Cardiac muscle cell (in vitro differentiated cells and primary cell): Measurements from ENCODE around the gene TNF. TPM values are rescaled to one million over a fixed set of nuclear protein-coding genes. Genes with fewer than 3 reads are reported as not detected.

Experiments
- DNase-seq, 2 donors: peaks; one replicate each; pipeline versions ENCODE4 v3.0.0 to v3.0.0-alpha.2; 2010 to 2017; ENCODE audit warnings: low read depth in 1 of 2, low spot score in 1 of 2
- H3K27ac ChIP-seq: fragments of 200-600 bp; sonication (generic); 2 replicates; pipeline ENCODE4 v1.5.1; 2016
- H3K27me3 ChIP-seq: fragments of 200-600 bp; sonication (generic); 2 replicates; pipeline ENCODE4 v1.6.0; 2016; ENCODE audit warnings: control low read depth
- H3K36me3 ChIP-seq: fragments of 200-600 bp; sonication (generic); 2 replicates; pipeline ENCODE4 v1.5.1; 2016; ENCODE audit warnings: control low read depth
- H3K4me1 ChIP-seq: fragments of 200-600 bp; sonication (generic); 2 replicates; pipeline ENCODE4 v1.8.1; 2017; ENCODE audit warnings: low read depth, mild to moderate bottlenecking, mixed run types
- H3K4me3 ChIP-seq: fragments of 200-600 bp; sonication (generic); 2 replicates; pipeline ENCODE4 v1.5.1; 2016; ENCODE audit warnings: mild to moderate bottlenecking
- H3K9me3 ChIP-seq: fragments of 200-600 bp; sonication (generic); 2 replicates; pipeline ENCODE4 v1.5.1; 2017; ENCODE audit warnings: low read depth, mild to moderate bottlenecking, control low read depth
- CTCF ChIP-seq: IDR thresholded peaks from 2 replicates; pipeline ENCODE4 v1.5.1; 2012; ENCODE audit warnings: low read depth, mild to moderate bottlenecking, low read length
- polyA plus RNA-seq: library from polyadenylated mRNA; unstranded; fragments of >200 nt; fragmentation: Nextera tagmentation; extraction: Ambion mirVana; gene quantifications from 2 replicates; pipeline ENCODE4 v1.2.1, GENCODE V29; 2016
- total RNA-seq: library from RNA; depleted of rRNA; stranded (reverse); fragments of >200 nt; gene quantifications from 2 replicates; pipeline ENCODE4 v1.2.3, GENCODE V29; 2016

TNF gene
- total and polyA plus RNA-seq, 2 experiments from 2014 or later: not detected

- H3K4me3 ChIP-seq: no peak overlapping the region
- H3K9me3 ChIP-seq: no peaks in the 10 kb centered on the region
- no peaks in the 10 kb centered on the region for H3K27me3 ChIP-seq
- peaks cover 3% of the 10 kb centered on the region for H3K4me1 ChIP-seq
- no peak for TF ChIP-seq CTCF
- H3K27ac ChIP-seq: no peak overlapping the region
- DNase-seq: no peak
- H3K36me3 ChIP-seq: no peaks in the 10 kb centered on the region
These were observed 1.7 kb downstream of the TNF start for GRCh38 chr6:31576897-31577578.

- TF ChIP-seq CTCF: no peak
- H3K27me3 ChIP-seq: no peaks in the 10 kb centered on the region
- H3K27ac ChIP-seq: no peak overlapping the region
- H3K9me3 ChIP-seq: no peaks in the 10 kb centered on the region
- no peaks in the 10 kb centered on the region for H3K36me3 ChIP-seq
- peaks cover 3% of the 10 kb centered on the region for H3K4me1 ChIP-seq
- no peak overlapping the region for H3K4me3 ChIP-seq
- DNase-seq: no peak
These were observed 2.2 kb downstream of the TNF start for GRCh38 chr6:31577579-31577966.

GRCh38 chr6:31578184-31579118, 3.1 kb downstream of the TNF start:
- Histone ChIP-seq H3K36me3 (no peaks in the 10 kb centered on the region), H3K27ac (no peak overlapping the region), H3K9me3 (no peaks in the 10 kb centered on the region), H3K27me3 (no peaks in the 10 kb centered on the region), H3K4me3 (no peak overlapping the region), H3K4me1 (peaks cover 3% of the 10 kb centered on the region)
- no peak for DNase-seq
- no peak for TF ChIP-seq CTCF

- H3K9me3 ChIP-seq: no peaks in the 10 kb centered on the region
- H3K4me1 ChIP-seq: peaks cover 3% of the 10 kb centered on the region
- no peak for TF ChIP-seq CTCF
- H3K4me3 ChIP-seq: no peak overlapping the region
- H3K27ac ChIP-seq: no peak overlapping the region
- H3K27me3 ChIP-seq: no peaks in the 10 kb centered on the region
- no peaks in the 10 kb centered on the region for H3K36me3 ChIP-seq
- DNase-seq: no peak
These were observed 3.7 kb downstream of the TNF start for GRCh38 chr6:31579119-31579505.

- TF ChIP-seq CTCF: no peak
- Histone ChIP-seq H3K36me3 (no peaks in the 10 kb centered on the region), H3K9me3 (no peaks in the 10 kb centered on the region), H3K4me1 (peaks cover 3% of the 10 kb centered on the region), H3K4me3 (no peak overlapping the region), H3K27me3 (no peaks in the 10 kb centered on the region), H3K27ac (no peak overlapping the region)
- DNase-seq: no peak
These were observed 4.4 kb downstream of the TNF start for GRCh38 chr6:31579546-31580437.
